NB4 (cell line): ENCODE measurements around the gene FAN1.

Experiments used
- MAX ChIP-seq: IDR thresholded peaks from 2 replicates; pipeline ENCODE4 v1.6.1; 2011; ENCODE audit warnings: low read depth, low read length
- MYC ChIP-seq: IDR thresholded peaks from 2 replicates; pipeline ENCODE4 v1.6.1; 2011; ENCODE audit warnings: low read depth, low read length
- POLR2A ChIP-seq: IDR thresholded peaks from 2 replicates; pipeline ENCODE4 v1.6.1; 2011; ENCODE audit warnings: mild to moderate bottlenecking; ENCODE audit not compliant: insufficient read length; ENCODE audit errors: extremely low read depth
- TF ChIP-seq, protein P1 (sequence below): IDR thresholded peaks from one replicate; pipeline ENCODE4 v1.5.1; 2012; ENCODE audit warnings: low read depth, low read length

GRCh38 chr15:30903497-30904187 is at the start of gene FAN1:
- TF ChIP-seq, protein P1, sequence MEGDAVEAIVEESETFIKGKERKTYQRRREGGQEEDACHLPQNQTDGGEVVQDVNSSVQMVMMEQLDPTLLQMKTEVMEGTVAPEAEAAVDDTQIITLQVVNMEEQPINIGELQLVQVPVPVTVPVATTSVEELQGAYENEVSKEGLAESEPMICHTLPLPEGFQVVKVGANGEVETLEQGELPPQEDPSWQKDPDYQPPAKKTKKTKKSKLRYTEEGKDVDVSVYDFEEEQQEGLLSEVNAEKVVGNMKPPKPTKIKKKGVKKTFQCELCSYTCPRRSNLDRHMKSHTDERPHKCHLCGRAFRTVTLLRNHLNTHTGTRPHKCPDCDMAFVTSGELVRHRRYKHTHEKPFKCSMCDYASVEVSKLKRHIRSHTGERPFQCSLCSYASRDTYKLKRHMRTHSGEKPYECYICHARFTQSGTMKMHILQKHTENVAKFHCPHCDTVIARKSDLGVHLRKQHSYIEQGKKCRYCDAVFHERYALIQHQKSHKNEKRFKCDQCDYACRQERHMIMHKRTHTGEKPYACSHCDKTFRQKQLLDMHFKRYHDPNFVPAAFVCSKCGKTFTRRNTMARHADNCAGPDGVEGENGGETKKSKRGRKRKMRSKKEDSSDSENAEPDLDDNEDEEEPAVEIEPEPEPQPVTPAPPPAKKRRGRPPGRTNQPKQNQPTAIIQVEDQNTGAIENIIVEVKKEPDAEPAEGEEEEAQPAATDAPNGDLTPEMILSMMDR, result no peak
- peak; percentile 21 for TF ChIP-seq MAX
- peak; percentile 24 for TF ChIP-seq POLR2A
- TF ChIP-seq MYC, result no peak; the same call in none of the 2 replicates
